GM19468 (cell line): ENCODE data around the gene ARHGAP11A.

Source experiments
- ATAC-seq: cut with Tn5 transposase; IDR thresholded peaks from one replicate; pipeline ENCODE4 v1.9.1; 2021; ENCODE audit warnings: mild to moderate bottlenecking, moderate library complexity, moderate number of reproducible peaks; ENCODE audit not compliant: unreplicated experiment; ENCODE audit errors: extremely low read depth

The ARHGAP11A gene

DNA sequence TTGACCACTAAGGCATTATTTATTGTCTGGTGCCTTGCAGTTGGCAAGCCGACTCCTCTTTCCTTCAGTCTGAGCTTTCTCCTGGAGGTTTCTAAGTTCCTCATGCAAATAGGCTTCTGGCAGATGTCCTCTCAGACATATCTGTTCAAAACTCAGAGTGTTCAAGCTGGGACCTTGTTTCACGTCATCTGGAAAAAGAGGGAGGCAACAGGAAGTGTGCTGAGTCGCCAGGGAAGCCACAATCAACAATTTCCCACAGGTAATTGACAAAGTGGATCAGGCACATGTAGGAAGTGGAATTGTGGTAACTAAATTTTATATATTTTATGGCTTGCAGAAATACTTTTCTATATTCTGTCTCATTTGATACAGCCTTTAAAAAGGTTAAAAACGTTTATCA, 40.8 kb downstream of the ARHGAP11A start:
- ATAC-seq: no peak

- ATAC-seq: no peak
Measured at GRCh38 chr15:32656496-32656895, 41.2 kb downstream of the ARHGAP11A start.

DNA sequence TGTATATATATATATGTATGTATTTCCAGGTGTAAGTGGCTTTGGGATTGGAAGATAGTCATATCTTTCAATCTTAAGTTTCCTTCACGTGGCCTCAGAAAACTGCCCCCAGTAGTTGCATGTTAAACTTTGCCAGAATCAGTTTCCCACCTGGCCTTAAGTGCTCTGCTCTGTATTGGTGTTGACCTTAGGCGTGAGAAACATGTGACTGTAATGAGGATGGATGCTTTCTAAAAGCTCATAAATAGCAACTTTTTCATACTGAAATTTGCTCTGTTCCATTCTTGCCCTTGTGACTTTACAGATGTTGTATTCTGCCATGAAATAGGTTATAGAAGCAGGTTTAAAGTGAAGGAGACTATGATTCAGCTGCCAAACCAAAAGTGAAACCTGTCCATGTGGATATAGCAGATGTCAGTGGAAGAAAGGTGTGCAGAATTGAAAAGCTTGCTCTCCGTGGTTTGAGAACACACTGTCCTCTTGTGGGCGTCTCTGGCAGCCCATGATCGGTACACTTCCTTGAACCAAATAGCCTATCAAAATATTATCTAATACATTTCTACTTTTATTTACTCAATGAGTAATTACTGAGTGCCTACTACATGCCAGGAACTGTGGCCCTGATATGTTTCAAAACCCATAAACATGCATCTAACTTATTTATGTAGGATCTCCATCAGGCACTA, 42.0 kb downstream of the ARHGAP11A start:
- ATAC-seq: peak; percentile 46

DNA sequence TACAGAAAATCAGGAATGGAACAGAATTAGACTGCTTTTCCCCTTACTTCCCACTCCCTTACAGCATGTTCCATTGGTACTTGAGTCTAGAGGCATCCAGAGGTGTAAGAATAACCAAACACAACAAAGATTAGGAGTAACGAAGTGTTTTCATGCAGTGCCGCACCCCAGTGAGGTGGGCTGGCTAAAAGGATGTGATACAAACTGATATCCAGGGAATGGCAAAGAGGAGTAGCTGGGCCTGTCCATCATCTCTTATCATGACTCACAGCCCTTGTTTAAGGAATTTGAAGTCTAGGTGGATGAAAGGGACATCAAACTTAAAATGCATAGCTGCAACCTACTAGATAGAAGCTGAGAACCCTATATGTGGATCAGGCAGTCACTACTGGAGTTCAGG, 42.6 kb downstream of the ARHGAP11A start:
- ATAC-seq: no peak

- ATAC-seq: no peak
Measured at GRCh38 chr15:32659340-32660155, 44.2 kb downstream of the ARHGAP11A start.

DNA sequence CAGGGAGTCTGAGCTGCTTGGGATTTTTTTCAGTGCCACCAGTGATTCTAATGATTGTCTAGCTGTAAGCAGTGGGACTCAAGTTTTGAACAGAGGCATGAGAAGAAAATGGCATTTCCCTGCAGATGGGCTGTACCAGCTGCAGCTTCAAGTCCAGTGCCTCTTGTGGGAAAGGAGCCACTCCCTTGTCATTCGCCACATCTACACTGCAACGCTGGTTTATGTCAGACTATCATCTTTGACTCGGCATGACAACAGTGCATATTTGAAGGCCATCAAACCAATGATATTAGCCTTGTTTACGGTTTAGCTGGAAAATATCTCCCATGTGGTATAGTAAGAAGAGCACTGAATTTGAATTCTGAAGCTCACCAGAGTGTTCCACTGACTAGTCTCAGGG, 48.4 kb downstream of the ARHGAP11A start:
- ATAC-seq: no peak

GRCh38 chr15:32664796-32665195, 49.5 kb downstream of the ARHGAP11A start:
- no peak for ATAC-seq

GRCh38 chr15:32667321-32667720, 52.0 kb downstream of the ARHGAP11A start:
- ATAC-seq: no peak

DNA sequence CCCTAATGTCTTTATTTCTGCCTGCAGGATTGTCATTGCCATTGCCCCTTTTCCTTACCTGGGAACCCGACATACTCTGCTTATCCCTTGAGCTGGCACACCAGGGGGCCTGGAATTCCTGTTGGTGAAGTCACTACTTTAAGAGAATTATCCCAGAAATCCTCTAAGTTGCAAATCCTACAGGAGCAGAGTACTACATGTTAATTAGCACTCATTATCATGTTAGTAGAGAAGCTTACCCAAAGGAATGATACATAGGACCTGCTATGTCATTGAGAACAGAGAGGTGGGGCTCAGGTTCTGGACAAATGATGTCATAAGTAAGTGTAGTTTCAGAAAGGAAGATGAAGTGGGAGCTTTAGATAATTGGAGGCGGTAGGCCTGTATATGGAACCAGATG, 53.6 kb downstream of the ARHGAP11A start:
- no peak for ATAC-seq

DNA sequence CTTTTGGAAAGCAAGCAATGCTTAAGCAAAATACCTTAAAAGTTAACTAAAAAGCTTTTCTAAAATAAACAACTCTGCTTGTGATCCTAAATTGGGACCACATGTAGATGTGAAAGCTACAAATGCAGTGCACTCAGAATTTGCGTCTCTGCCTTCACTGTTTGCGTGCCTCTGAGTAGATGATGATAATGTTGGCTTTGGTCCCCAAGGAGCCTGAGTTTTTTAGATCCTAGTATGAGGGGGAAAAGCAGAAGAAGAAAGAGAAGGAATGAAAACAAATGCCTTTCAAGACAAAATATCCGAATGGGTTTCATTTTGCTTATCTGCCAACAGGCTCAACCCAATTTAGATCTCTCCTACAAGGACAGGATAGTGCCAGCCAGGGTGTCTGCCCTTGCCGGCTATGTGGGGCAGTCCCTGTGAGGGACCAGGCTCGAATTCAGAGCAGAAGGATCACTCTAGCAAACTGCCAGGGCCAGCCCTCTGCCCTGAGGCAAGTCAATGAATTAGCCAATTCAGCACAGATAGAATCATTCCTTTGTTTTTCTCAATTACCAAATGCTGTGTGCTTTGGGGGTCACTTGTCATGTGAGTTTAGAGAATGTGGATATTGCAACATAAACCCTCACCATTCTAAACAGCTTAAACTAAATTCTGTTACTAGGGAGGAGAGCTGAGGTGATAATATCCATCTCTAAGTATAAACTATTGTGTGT, 54.8 kb downstream of the ARHGAP11A start:
- no peak for ATAC-seq

DNA sequence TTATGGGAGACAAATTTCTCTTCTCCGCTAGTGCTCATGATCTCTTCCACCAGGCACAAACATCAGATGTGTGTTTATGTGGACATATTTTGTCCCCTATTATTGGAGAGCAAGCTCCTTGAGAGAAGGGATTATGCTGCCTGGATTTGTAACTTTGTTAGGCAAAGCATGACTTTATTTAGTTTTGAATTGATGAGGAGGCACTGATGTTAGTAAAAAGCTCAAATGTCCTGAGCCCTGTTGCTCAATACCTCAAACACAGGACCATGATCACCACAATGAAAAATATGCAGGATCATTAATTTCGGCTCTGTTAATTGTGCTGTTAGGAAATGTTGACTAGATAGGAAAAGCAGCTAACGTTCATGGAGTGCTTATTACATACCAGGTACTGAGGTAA, 55.3 kb downstream of the ARHGAP11A start:
- ATAC-seq: no peak

GRCh38 chr15:32671339-32672325, 56.3 kb downstream of the ARHGAP11A start:
- ATAC-seq: no peak

- ATAC-seq: no peak
Measured at GRCh38 chr15:32674681-32675080, 59.4 kb downstream of the ARHGAP11A start.

DNA sequence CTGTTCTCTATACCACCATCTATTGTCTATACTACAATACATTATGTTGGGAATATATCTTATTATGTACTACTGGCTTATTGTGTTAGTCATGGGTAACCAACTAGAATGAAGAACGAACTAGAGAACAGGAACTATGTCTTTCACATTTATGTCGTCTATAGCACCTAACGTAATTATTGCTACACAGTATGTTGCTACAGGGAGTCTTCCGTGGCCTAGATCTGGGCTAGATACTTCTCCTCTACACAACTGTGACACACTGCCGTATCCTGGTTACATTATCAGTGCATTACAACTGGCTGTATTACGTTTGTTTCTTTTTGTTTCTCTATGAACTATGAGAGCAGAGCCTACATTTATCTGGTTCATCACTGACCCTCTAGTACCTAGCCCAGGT, 60.2 kb downstream of the ARHGAP11A start:
- no peak for ATAC-seq

GRCh38 chr15:32676169-32676568, 60.9 kb downstream of the ARHGAP11A start:
- ATAC-seq: no peak

DNA sequence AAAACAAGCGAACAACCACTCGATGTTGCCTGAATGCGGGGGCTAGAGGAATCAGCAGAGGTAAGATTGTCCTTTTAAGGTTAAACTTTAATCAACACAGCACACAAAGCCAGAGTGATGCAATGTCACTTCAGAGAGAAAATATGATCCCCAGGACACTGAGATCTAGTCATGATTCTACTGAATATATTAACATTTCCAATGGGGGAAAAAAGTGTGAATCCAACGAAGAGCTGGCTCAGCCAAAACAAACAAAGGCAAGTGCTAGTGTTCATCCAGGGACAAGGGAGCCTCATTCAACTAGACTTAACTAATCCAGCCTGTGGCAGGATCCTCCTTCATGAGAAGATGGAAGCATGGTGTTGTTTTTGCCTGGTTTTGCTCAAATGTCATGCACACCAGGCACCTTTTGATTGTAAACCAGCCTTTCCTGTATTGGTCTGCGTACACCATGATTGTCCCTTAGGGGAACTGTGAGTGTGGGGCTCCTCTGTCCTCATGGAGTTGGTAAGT, 62.0 kb downstream of the ARHGAP11A start:
- ATAC-seq: no peak

DNA sequence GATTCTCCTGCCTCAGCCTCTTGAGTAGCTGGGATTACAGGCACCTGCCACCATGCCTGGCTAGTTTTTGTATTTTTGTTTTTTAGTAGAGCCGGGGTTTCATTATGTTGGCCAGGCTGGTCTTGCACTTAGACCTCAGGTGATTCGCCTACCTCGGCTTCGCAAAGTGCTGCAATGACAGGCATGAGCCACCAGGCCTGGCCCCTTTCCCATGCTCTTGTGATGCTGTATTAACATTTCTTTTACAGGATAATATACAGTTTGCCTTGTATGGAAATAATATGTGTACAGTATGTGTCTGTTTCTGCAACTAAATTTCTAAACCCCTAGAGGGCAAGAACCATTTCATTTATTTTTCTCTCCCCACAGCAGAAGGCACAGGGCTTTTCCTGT, 64.0 kb downstream of the ARHGAP11A start:
- no peak for ATAC-seq

GRCh38 chr15:32682569-32682968, 67.3 kb downstream of the ARHGAP11A start:
- no peak for ATAC-seq

- ATAC-seq: no peak
Measured at GRCh38 chr15:32682977-32683630, 67.8 kb downstream of the ARHGAP11A start.
